IMR-90 (cell line): ENCODE data around the gene MAP1LC3B. TPM values are rescaled to one million over a fixed set of nuclear protein-coding genes. Genes with fewer than 3 reads are reported as not detected.

Experiments used
- ATAC-seq: fragments of 200-7000 bp; cut with Tn5 transposase; 2 replicates; pipeline ENCODE4 v1.9.1; 2020; ENCODE audit warnings: low read depth, mild to moderate bottlenecking, moderate library complexity
- BruUV-seq: library from RNA; stranded (reverse); fragments of 400-500 nt; replicated peaks from 2 replicates; lab custom pipeline; 2021; lab: Mats Ljungman, UMichigan
- CTCF ChIA-PET: fragments of 300-600 bp; formaldehyde crosslinking; extraction: SDS; loops from one replicate; lab custom pipeline; 2021; ENCODE audit warnings: antibody characterized with exemption; lab: Yijun Ruan, JAX
- POLR2A ChIA-PET: fragments of 300-600 bp; sonication (Branson Sonifier 250); formaldehyde crosslinking; loops from one replicate; lab custom pipeline; 2022; ENCODE audit warnings: antibody characterized with exemption; ENCODE audit not compliant: unreplicated experiment; lab: Charles Lee
- DNase-seq: peaks from one replicate; pipeline ENCODE4 v3.0.0; 2013
- H2AFZ ChIP-seq: replicated peaks from 2 replicates; pipeline ENCODE3; 2013; ENCODE audit warnings: low read length, mild to moderate bottlenecking; ENCODE audit not compliant: poor library complexity
- H2AK5ac ChIP-seq: 2 replicates; pipeline ENCODE4 v1.6.1; 2013; ENCODE audit warnings: low read depth, low read length, inconsistent platforms
- H2AK9ac ChIP-seq: replicated peaks from 2 replicates; pipeline ENCODE3; 2013; ENCODE audit warnings: mild to moderate bottlenecking, low read depth, low read length, moderate library complexity; ENCODE audit not compliant: poor library complexity
- H2BK120ac ChIP-seq: 2 replicates; pipeline ENCODE4 v1.6.1; 2013; ENCODE audit warnings: low read depth, low read length, inconsistent platforms
- H2BK15ac ChIP-seq: 3 replicates; pipeline ENCODE4 v1.6.1; 2013; ENCODE audit warnings: low read depth, low read length, inconsistent platforms
- H2BK20ac ChIP-seq: 2 replicates; pipeline ENCODE4 v1.6.1; 2013; ENCODE audit warnings: low read depth, mild to moderate bottlenecking, inconsistent platforms, low read length, moderate library complexity
- H2BK5ac ChIP-seq: 2 replicates; pipeline ENCODE4 v1.6.1; 2013; ENCODE audit warnings: mild to moderate bottlenecking, low read depth, low read length, inconsistent platforms; ENCODE audit not compliant: poor library complexity, severe bottlenecking
- H3K14ac ChIP-seq: replicated peaks from 2 replicates; pipeline ENCODE4 v1.6.1; 2013; ENCODE audit warnings: low read depth, low read length, inconsistent platforms
- H3K18ac ChIP-seq: 2 replicates; pipeline ENCODE4 v1.6.1; 2013; ENCODE audit warnings: low read depth, low read length, control low read depth
- H3K23ac ChIP-seq: 2 replicates; pipeline ENCODE4 v1.6.1; 2013; ENCODE audit warnings: low read depth, low read length, inconsistent platforms
- H3K27ac ChIP-seq: 2 replicates; pipeline ENCODE4 v1.5.1; 2013; ENCODE audit warnings: mild to moderate bottlenecking, control low read depth, low read length; ENCODE audit not compliant: insufficient read depth
- H3K27me3 ChIP-seq: 2 replicates; pipeline ENCODE4 v1.6.1; 2013; ENCODE audit warnings: low read length; ENCODE audit not compliant: control insufficient read depth, insufficient read depth
- H3K36me3 ChIP-seq: 2 replicates; pipeline ENCODE4 v1.6.1; 2013; ENCODE audit warnings: low read length, mixed read lengths; ENCODE audit not compliant: control insufficient read depth, insufficient read depth
- H3K4ac ChIP-seq: 2 replicates; pipeline ENCODE4 v1.6.1; 2013; ENCODE audit warnings: low read depth, low read length, inconsistent platforms
- H3K4me1 ChIP-seq: 2 replicates; pipeline ENCODE4 v1.6.1; 2013; ENCODE audit warnings: low read length, mixed read lengths; ENCODE audit not compliant: control insufficient read depth, insufficient read depth
- H3K4me2 ChIP-seq: 2 replicates; pipeline ENCODE4 v1.6.1; 2013; ENCODE audit warnings: low read depth, mild to moderate bottlenecking, control low read depth, low read length, moderate library complexity
- H3K4me3 ChIP-seq: 2 replicates; pipeline ENCODE4 v1.5.1; 2013; ENCODE audit warnings: low read depth, mild to moderate bottlenecking, control low read depth, low read length, moderate library complexity; ENCODE audit not compliant: insufficient read depth
- H3K56ac ChIP-seq: 2 replicates; pipeline ENCODE4 v1.6.1; 2013; ENCODE audit warnings: low read length, inconsistent platforms; ENCODE audit not compliant: insufficient read depth; ENCODE audit errors: extremely low read depth
- H3K79me1 ChIP-seq, 2 experiments: 2 replicates each; pipeline ENCODE4 v1.6.1; 2013; ENCODE audit warnings: low read length in 2 of 2, inconsistent platforms in 1 of 2, low read depth in 1 of 2
- H3K9ac ChIP-seq: 2 replicates; pipeline ENCODE4 v1.6.1; 2013; ENCODE audit warnings: low read depth, low read length, control low read depth
- H3K9me1 ChIP-seq: 2 replicates; pipeline ENCODE4 v1.6.1; 2013; ENCODE audit warnings: low read length, inconsistent platforms; ENCODE audit not compliant: insufficient read depth
- H3K9me3 ChIP-seq: 2 replicates; pipeline ENCODE4 v1.6.1; 2013; ENCODE audit warnings: low read length; ENCODE audit not compliant: control insufficient read depth, insufficient read depth
- H4K20me1 ChIP-seq: 2 replicates; pipeline ENCODE4 v1.6.1; 2013; ENCODE audit warnings: low read length, inconsistent platforms; ENCODE audit not compliant: insufficient read depth
- H4K5ac ChIP-seq: 2 replicates; pipeline ENCODE4 v1.6.1; 2013; ENCODE audit warnings: mild to moderate bottlenecking, low read depth, low read length, control low read depth
- H4K8ac ChIP-seq, 2 experiments: 2 replicates each; pipeline ENCODE4 v1.6.1; 2013; ENCODE audit warnings: low read depth in 2 of 2, low read length in 2 of 2, control low read depth in 1 of 2, inconsistent platforms in 1 of 2
- H4K91ac ChIP-seq: 2 replicates; pipeline ENCODE4 v1.6.1; 2013; ENCODE audit warnings: low read depth, low read length, inconsistent platforms; ENCODE audit not compliant: insufficient read depth
- BHLHE40 ChIP-seq: fragments of 150-350 bp; IDR thresholded peaks from 2 replicates; pipeline ENCODE4 v1.6.1; 2016; ENCODE audit warnings: mild to moderate bottlenecking, low read depth, low read length
- FOS ChIP-seq: fragments of 150-350 bp; IDR thresholded peaks from 2 replicates; pipeline ENCODE4 v1.6.1; 2016; ENCODE audit warnings: low read depth, low read length
- MAFK ChIP-seq: IDR thresholded peaks from 2 replicates; pipeline ENCODE4 v1.6.1; 2012; ENCODE audit warnings: low read depth, low read length, improper control_type of control experiment
- RAD21 ChIP-seq: IDR thresholded peaks from 2 replicates; pipeline ENCODE4 v1.6.1; 2012; ENCODE audit warnings: low read length, improper control_type of control experiment
- RCOR1 ChIP-seq: IDR thresholded peaks from 2 replicates; pipeline ENCODE4 v1.6.1; 2012; ENCODE audit warnings: mild to moderate bottlenecking, low read length, improper control_type of control experiment; ENCODE audit not compliant: insufficient replicate concordance
- SMC3 ChIP-seq: fragments of 150-350 bp; IDR thresholded peaks from 2 replicates; pipeline ENCODE4 v1.6.1; 2016; ENCODE audit warnings: low read depth, mild to moderate bottlenecking, antibody characterized with exemption, low read length, moderate library complexity
- WGBS, 2 experiments: methylation state at CpG; one replicate each; pipeline versions ENCODE4 v1.1.5 to v1.1.7; 2013; ENCODE audit warnings: missing lambda C conversion rate in 2 of 2; ENCODE audit not compliant: insufficient read length in 1 of 2; ENCODE audit errors: extremely low coverage in 2 of 2; 5-methylcytosine and 5-hydroxymethylcytosine counted together
- dilution Hi-C: fragments of 300-500 bp; cut with HindIII; formaldehyde crosslinking; loops from one replicate; pipeline ENCODE4 v1.14.3; 2018; ENCODE audit warnings: low sequenced_read_pairs; ENCODE audit not compliant: unreplicated experiment
- in situ Hi-C: fragments of 300-500 bp; cut with MboI; formaldehyde crosslinking; loops from 3 replicates; pipeline ENCODE4 v1.14.3; 2019; ENCODE audit warnings: low sequenced_read_pairs, inconsistent platforms, mixed read lengths
- intact Hi-C: fragments of 100-400 bp; cut with micrococcal nuclease; formaldehyde crosslinking; loops from 2 replicates; pipeline ENCODE4 v1.10.0; 2022
- polyA plus RNA-seq, 3 experiments: library from polyadenylated mRNA; depleted of rRNA; stranded (reverse); fragments of >200 nt; gene quantifications; 2 replicates each; pipeline ENCODE4 v1.2.3, GENCODE V29; 2012; ENCODE audit warnings: low replicate concordance in 1 of 3
- total RNA-seq: library from RNA; depleted of rRNA; stranded (reverse); fragments of >200 nt; gene quantifications from 2 replicates; pipeline ENCODE4 v1.2.3, GENCODE V29; 2012
- TF ChIP-seq, protein P1 (sequence below): fragments of 150-350 bp; IDR thresholded peaks from 2 replicates; pipeline ENCODE4 v1.6.1; 2016; ENCODE audit warnings: low read depth, mild to moderate bottlenecking, low read length, moderate library complexity, borderline replicate concordance
- TF ChIP-seq, protein P2 (sequence below): conservative IDR thresholded peaks from 2 replicates; pipeline ENCODE4 v1.5.1; 2012; ENCODE audit warnings: mild to moderate bottlenecking, low read depth, low read length, improper control_type of control experiment

The MAP1LC3B gene
- total and polyA plus RNA-seq, 2 of the 4 experiments (the other 2 are of a cell fraction) = 23.5 to 57.7 TPM

GRCh38 chr16:87358696-87359095 lies 33.4 kb upstream of the MAP1LC3B start:
- Histone ChIP-seq H2BK5ac (no peak overlapping the region), H3K18ac (no peak overlapping the region), H4K8ac (no peak overlapping the region), H4K20me1 (peaks cover 29% of the 10 kb centered on the region; the same call in 1 of the 2 replicates), H3K14ac (no peak overlapping the region), H3K23ac (no peak overlapping the region), H2AK9ac (no peak overlapping the region), H4K91ac (no peak overlapping the region), H2BK120ac (no peak overlapping the region), H3K36me3 (peaks cover 30% of the 10 kb centered on the region), H3K79me1 (peaks cover 8 to 50% of the 10 kb centered on the region in 2 experiments), H3K27me3 (no peaks in the 10 kb centered on the region), H3K4ac (no peak overlapping the region), H3K4me3 (no peak overlapping the region), H3K27ac (no peak overlapping the region), H3K9ac (no peak overlapping the region), H4K5ac (no peak overlapping the region), H3K4me2 (no peak overlapping the region), H2BK15ac (no peak overlapping the region), H2BK20ac (no peak overlapping the region), H2AK5ac (no peak overlapping the region), H3K9me3 (no peaks in the 10 kb centered on the region), H2AFZ (no peak overlapping the region), H3K4me1 (peaks cover 1% of the 10 kb centered on the region; the same call in 1 of the 2 replicates), H3K56ac (no peak overlapping the region), H3K9me1 (peaks cover 9% of the 10 kb centered on the region; the same call in 1 of the 2 replicates)
- no peak for TF ChIP-seq MAFK
- TF ChIP-seq, protein P1, sequence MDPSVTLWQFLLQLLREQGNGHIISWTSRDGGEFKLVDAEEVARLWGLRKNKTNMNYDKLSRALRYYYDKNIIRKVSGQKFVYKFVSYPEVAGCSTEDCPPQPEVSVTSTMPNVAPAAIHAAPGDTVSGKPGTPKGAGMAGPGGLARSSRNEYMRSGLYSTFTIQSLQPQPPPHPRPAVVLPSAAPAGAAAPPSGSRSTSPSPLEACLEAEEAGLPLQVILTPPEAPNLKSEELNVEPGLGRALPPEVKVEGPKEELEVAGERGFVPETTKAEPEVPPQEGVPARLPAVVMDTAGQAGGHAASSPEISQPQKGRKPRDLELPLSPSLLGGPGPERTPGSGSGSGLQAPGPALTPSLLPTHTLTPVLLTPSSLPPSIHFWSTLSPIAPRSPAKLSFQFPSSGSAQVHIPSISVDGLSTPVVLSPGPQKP = no peak
- TF ChIP-seq, protein P2, sequence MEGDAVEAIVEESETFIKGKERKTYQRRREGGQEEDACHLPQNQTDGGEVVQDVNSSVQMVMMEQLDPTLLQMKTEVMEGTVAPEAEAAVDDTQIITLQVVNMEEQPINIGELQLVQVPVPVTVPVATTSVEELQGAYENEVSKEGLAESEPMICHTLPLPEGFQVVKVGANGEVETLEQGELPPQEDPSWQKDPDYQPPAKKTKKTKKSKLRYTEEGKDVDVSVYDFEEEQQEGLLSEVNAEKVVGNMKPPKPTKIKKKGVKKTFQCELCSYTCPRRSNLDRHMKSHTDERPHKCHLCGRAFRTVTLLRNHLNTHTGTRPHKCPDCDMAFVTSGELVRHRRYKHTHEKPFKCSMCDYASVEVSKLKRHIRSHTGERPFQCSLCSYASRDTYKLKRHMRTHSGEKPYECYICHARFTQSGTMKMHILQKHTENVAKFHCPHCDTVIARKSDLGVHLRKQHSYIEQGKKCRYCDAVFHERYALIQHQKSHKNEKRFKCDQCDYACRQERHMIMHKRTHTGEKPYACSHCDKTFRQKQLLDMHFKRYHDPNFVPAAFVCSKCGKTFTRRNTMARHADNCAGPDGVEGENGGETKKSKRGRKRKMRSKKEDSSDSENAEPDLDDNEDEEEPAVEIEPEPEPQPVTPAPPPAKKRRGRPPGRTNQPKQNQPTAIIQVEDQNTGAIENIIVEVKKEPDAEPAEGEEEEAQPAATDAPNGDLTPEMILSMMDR = no peak
- TF ChIP-seq BHLHE40 = no peak
- TF ChIP-seq FOS = no peak
- TF ChIP-seq RAD21 = no peak
- TF ChIP-seq SMC3 = no peak
- no peak for TF ChIP-seq RCOR1
- ChIA-PET CTCF (no interaction called here), POLR2A (no interaction called here)
- ATAC-seq (no peak), DNase-seq (no peak)
- dilution Hi-C loops = no loop called here
- in situ Hi-C loops = no loop called here
- 76% methylated on average over 4 of the region's 9 CpGs; no CpG with 5 or more reads in 1 of the 2 experiments for WGBS, 2 experiments
- intact Hi-C loops = no loop called here
- no TSS peak for BruUV-seq
